C4-2B (cell line): ENCODE results near the gene HHLA2.
"Not testable (repeated sequence)": the region's sequence is repeated elsewhere in the genome, so short reads cannot be mapped to it uniquely, and the experiment has no call there.

Source experiments
- ZFX ChIP-seq: fragments of 450-650 bp; IDR thresholded peaks from 2 replicates; pipeline ENCODE4 v1.6.1; 2017
- TF ChIP-seq, protein P1 (sequence below): fragments of 450-650 bp; conservative IDR thresholded peaks from 2 replicates; pipeline ENCODE4 v1.5.1; 2017; ENCODE audit warnings: mild to moderate bottlenecking

DNA sequence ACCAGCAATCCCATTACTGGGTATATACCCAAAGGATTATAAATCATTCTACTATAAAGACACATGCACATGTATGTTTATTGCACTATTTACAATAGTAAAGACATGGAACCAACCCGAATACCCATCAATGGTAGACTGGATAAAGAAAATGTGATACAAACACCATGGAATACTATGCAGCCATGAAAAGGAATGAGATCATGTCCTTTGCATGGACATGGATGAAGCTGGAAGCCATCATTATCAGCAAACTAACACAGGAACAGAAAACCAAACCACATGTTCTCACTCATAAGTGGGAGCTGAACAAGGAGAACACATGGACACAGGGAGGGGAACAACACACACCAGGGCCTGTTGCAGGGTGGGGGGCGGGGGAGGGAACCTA lies 82.6 kb downstream of the HHLA2 start:
- TF ChIP-seq, protein P1, sequence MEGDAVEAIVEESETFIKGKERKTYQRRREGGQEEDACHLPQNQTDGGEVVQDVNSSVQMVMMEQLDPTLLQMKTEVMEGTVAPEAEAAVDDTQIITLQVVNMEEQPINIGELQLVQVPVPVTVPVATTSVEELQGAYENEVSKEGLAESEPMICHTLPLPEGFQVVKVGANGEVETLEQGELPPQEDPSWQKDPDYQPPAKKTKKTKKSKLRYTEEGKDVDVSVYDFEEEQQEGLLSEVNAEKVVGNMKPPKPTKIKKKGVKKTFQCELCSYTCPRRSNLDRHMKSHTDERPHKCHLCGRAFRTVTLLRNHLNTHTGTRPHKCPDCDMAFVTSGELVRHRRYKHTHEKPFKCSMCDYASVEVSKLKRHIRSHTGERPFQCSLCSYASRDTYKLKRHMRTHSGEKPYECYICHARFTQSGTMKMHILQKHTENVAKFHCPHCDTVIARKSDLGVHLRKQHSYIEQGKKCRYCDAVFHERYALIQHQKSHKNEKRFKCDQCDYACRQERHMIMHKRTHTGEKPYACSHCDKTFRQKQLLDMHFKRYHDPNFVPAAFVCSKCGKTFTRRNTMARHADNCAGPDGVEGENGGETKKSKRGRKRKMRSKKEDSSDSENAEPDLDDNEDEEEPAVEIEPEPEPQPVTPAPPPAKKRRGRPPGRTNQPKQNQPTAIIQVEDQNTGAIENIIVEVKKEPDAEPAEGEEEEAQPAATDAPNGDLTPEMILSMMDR, result not testable (repeated sequence)
- TF ChIP-seq ZFX, result not testable (repeated sequence)
